Hepatocyte (in vitro differentiated cells): ENCODE results near the gene COASY.
A peak's percentile ranks its signal among the peaks of the same experiment; 100 is the strongest.

ENCODE experiments used
- CTCF ChIP-seq: fragments of 200-600 bp; sonication (generic); IDR thresholded peaks from 2 replicates; pipeline ENCODE4 v1.5.1; 2016; ENCODE audit warnings: antibody characterized with exemption, mild to moderate bottlenecking; ENCODE audit not compliant: poor library complexity
- EZH2 ChIP-seq: fragments of 200-600 bp; sonication (generic); IDR thresholded peaks from 2 replicates; pipeline ENCODE4 v1.6.1; 2016; ENCODE audit warnings: antibody characterized with exemption, mild to moderate bottlenecking, borderline replicate concordance
- EZH2phosphoT487 ChIP-seq: fragments of 200-600 bp; sonication (generic); IDR thresholded peaks from one replicate; pipeline ENCODE4 v1.6.1; 2018; ENCODE audit warnings: antibody characterized with exemption, mild to moderate bottlenecking, low read depth, moderate library complexity; ENCODE audit not compliant: unreplicated experiment, severe bottlenecking

- TF ChIP-seq CTCF (peak; percentile 74), EZH2phosphoT487 (no peak), EZH2 (no peak)
Measured at GRCh38 chr17:42578282-42578869, 16.4 kb downstream of the COASY start.
